Keratinocyte (primary cell): ENCODE data around the gene RFTN1.

Experiments
- EZH2 ChIP-seq: IDR thresholded peaks from one replicate; pipeline ENCODE4 v1.6.1; 2012; ENCODE audit warnings: inconsistent platforms, mild to moderate bottlenecking, low read length, moderate library complexity
- TF ChIP-seq, protein P1 (sequence below), 3 experiments: IDR thresholded peaks in 1 of 3; conservative IDR thresholded peaks in 1 of 3; optimal IDR thresholded peaks in 1 of 3; 2 replicates in 2 of 3; 3 replicates in 1 of 3; pipeline versions ENCODE3 to v1.5.1; 2011; ENCODE audit warnings: low read length in 3 of 3, mild to moderate bottlenecking in 3 of 3, moderate library complexity in 2 of 3, control low read depth in 1 of 3, inconsistent platforms in 1 of 3; ENCODE audit not compliant: insufficient read depth in 2 of 3; ENCODE audit errors: extremely low read depth in 1 of 3

DNA sequence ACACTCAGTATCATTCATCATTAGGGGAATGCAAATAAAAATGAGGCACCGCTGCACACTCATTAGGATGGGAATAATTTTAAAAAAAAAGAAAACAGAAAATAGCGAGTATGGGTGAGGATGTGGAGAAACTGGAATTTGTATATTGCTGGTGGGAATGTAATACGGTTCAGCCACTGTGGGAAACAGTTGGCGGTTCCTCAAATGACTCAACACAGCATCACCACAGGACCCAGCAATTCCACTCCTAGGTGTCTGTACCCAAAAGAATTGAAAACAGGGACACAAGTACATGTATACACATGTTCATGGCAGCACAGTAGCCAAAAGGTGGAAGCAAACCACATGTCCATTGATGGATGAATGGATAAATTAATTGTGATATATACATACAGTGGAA, 35.2 kb upstream of the RFTN1 start:
- TF ChIP-seq, protein P1, sequence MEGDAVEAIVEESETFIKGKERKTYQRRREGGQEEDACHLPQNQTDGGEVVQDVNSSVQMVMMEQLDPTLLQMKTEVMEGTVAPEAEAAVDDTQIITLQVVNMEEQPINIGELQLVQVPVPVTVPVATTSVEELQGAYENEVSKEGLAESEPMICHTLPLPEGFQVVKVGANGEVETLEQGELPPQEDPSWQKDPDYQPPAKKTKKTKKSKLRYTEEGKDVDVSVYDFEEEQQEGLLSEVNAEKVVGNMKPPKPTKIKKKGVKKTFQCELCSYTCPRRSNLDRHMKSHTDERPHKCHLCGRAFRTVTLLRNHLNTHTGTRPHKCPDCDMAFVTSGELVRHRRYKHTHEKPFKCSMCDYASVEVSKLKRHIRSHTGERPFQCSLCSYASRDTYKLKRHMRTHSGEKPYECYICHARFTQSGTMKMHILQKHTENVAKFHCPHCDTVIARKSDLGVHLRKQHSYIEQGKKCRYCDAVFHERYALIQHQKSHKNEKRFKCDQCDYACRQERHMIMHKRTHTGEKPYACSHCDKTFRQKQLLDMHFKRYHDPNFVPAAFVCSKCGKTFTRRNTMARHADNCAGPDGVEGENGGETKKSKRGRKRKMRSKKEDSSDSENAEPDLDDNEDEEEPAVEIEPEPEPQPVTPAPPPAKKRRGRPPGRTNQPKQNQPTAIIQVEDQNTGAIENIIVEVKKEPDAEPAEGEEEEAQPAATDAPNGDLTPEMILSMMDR (optimal IDR thresholded peaks at IDR 0.05 in 1 of 3, IDR thresholded peaks at IDR 0.05 in 1 of 3, conservative IDR thresholded peaks at IDR 0.05 in 1 of 3; ENCODE audit: extremely low read depth in 1 of 3, insufficient read depth in 2 of 3, low read length in 3 of 3) = no peak
- no peak for TF ChIP-seq EZH2
